HFFc6 (cell line): Measurements from ENCODE around the gene NINJ2. TPM values are rescaled to one million over a fixed set of nuclear protein-coding genes. Genes with fewer than 3 reads are reported as not detected.
A peak's percentile ranks its signal among the peaks of the same experiment; 100 is the strongest.
"Not testable (repeated sequence)": the region's sequence is repeated elsewhere in the genome, so short reads cannot be mapped to it uniquely, and the experiment has no call there.

Experiments
- DNase-seq: peaks from one replicate; pipeline ENCODE4 v3.0.0-alpha.2; 2018
- H3K27ac Mint-ChIP-seq: 2 replicates; pipeline ENCODE4 v1.8.0; 2020; ENCODE audit warnings: mild to moderate bottlenecking, mixed read lengths
- H3K27me3 Mint-ChIP-seq: 2 replicates; pipeline ENCODE4 v1.8.0; 2021; ENCODE audit warnings: mild to moderate bottlenecking, moderate library complexity, mixed read lengths; ENCODE audit not compliant: insufficient read depth
- H3K36me3 Mint-ChIP-seq: 2 replicates; pipeline ENCODE4 v1.8.0; 2021; ENCODE audit warnings: low read depth, mixed read lengths
- H3K4me1 Mint-ChIP-seq: 2 replicates; pipeline ENCODE4 v1.8.0; 2020; ENCODE audit warnings: low read depth, mixed read lengths
- H3K4me3 Mint-ChIP-seq: 2 replicates; pipeline ENCODE4 v1.8.0; 2020; ENCODE audit warnings: mild to moderate bottlenecking, moderate library complexity, mixed read lengths
- H3K9me3 Mint-ChIP-seq: 2 replicates; pipeline ENCODE4 v1.8.0; 2020; ENCODE audit warnings: mild to moderate bottlenecking, mixed read lengths
- total RNA-seq, 6 experiments: library from RNA; stranded (reverse); fragmentation: NEBNext Ultra II Directional; extraction: Animal tissue kit (Norgen Biotek cat#: 25700); gene quantifications; 2 replicates in 1 of 6; 3 replicates in 5 of 6; pipeline ENCODE4 v1.2.3, GENCODE V29; 2021
- TF ChIP-seq, protein P1 (sequence below): fragments of 200-600 bp; sonication (generic); IDR thresholded peaks from 2 replicates; pipeline ENCODE4 v1.5.0; 2021; ENCODE audit warnings: antibody characterized with exemption, mild to moderate bottlenecking

Gene NINJ2
- total RNA-seq, 6 experiments from 2014 or later: not detected

DNA sequence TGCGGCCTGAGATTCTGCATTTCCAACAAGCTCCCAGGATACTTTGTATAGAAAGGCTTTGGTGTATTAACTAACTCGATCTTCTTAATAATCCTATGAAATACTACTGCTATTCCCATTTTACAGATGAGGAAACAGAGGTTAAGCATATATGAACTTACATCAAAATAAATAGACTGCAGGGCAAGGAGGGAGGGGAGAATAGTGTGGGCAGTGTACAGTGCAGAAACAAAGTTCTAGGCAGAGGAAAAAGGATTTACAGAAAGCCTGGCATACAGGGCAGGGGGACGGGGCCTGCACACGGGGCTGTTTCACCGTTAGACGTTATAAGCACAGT, 19.0 kb downstream of the NINJ2 start:
- no peaks in the 10 kb centered on the region; the same call in 1 of the 2 replicates for H3K27me3 Mint-ChIP-seq
- H3K36me3 Mint-ChIP-seq: no peaks in the 10 kb centered on the region
- H3K27ac Mint-ChIP-seq: peak overlapping the region; percentile 89
- no peaks in the 10 kb centered on the region for H3K9me3 Mint-ChIP-seq
- peaks cover 33% of the 10 kb centered on the region for H3K4me1 Mint-ChIP-seq
- no peak overlapping the region; the same call in 1 of the 2 replicates for H3K4me3 Mint-ChIP-seq
- TF ChIP-seq, protein P1, sequence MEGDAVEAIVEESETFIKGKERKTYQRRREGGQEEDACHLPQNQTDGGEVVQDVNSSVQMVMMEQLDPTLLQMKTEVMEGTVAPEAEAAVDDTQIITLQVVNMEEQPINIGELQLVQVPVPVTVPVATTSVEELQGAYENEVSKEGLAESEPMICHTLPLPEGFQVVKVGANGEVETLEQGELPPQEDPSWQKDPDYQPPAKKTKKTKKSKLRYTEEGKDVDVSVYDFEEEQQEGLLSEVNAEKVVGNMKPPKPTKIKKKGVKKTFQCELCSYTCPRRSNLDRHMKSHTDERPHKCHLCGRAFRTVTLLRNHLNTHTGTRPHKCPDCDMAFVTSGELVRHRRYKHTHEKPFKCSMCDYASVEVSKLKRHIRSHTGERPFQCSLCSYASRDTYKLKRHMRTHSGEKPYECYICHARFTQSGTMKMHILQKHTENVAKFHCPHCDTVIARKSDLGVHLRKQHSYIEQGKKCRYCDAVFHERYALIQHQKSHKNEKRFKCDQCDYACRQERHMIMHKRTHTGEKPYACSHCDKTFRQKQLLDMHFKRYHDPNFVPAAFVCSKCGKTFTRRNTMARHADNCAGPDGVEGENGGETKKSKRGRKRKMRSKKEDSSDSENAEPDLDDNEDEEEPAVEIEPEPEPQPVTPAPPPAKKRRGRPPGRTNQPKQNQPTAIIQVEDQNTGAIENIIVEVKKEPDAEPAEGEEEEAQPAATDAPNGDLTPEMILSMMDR: no peak
- no peak for DNase-seq

DNA sequence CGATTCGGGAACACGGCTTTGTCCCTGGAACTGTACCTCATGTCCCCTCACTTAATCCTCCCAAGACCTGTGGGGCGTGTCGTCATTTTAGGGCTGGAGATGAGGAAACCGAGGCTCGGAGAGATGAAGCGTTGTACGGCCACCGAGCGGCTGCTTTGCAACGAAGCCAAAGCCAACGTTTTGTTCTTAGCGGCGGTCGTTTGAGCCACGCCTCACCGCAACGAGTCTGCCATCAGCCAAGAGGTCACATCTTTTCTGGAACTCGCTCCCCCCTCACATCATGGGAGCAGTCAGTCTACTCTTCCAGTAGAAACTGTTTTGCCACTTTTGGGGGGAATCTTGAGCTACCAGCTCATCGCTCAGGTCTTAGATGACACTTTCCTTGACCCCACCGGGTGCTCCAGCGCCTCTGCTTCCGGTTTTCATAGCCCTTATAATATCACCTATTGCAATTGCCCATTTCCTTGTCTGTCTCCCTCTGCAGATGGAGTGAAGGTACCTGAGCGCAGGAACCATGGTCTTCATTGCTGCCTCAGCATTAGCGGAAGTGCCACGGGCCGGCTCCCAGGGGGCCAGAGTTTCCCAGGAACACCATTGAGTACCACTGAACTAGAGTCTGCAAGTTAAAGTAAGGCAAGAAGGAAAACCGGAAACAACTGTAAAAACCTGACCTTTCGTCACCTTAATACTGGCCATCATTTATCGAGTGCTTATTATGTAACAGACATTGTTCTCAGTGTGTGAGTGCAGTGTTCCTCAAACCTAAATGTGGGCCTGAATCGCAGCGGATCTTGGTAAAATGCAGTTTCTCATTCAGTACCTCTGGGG, 19.6 kb downstream of the NINJ2 start:
- H3K9me3 Mint-ChIP-seq: no peaks in the 10 kb centered on the region
- H3K4me3 Mint-ChIP-seq: peak overlapping the region; percentile 60; the same call in 1 of the 2 replicates
- H3K4me1 Mint-ChIP-seq: peaks cover 33% of the 10 kb centered on the region
- TF ChIP-seq, protein P1: no peak
- H3K27me3 Mint-ChIP-seq: no peaks in the 10 kb centered on the region; the same call in 1 of the 2 replicates
- no peaks in the 10 kb centered on the region for H3K36me3 Mint-ChIP-seq
- DNase-seq: no peak
- peak overlapping the region; percentile 89 for H3K27ac Mint-ChIP-seq

DNA sequence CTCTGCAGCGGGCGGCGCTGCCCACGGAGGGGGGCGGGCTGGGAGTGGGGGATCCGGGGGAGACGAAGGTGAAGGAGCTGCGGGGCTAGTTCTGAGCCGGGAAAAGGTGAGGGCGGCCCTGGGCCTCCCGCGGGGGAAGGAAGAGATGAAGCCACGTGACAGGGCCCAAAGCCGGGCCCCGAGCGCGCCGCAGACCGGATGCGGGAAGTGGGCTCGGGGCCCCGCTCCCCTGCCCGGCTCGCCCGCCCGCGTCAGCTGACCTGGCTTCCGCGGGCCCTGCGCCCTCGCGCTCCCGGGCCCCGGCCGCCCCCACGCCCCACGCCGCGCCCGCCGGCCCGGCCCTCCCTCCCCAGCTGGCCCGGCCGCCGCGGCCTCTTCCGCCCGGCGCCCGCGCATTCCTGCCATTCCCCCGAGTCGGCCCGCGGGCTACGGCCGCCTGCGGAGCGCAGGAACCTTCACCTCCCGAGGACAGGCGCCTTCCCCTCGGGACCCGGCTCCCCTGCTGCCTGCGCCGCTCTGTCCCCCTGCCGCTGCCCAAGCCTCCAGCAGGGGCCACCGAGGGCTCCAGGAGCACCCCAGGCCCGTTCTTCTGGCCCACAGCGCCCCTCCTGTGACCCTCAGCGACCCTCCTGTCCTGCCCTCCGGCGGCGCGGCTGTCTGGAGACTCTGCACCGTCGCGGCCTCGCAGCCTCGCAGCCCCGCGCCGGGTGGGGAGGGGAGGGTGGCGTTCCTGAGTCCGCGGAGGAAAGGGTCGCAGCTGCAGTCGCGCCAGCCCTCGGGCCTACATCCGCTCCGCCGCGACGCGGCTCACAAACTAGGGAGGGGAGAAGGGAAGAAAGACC, 20.4 kb downstream of the NINJ2 start:
- Mint-ChIP-seq H3K4me1 (peaks cover 33% of the 10 kb centered on the region), H3K4me3 (peak overlapping the region; percentile 60), H3K27ac (peak overlapping the region; percentile 89), H3K27me3 (no peaks in the 10 kb centered on the region; the same call in 1 of the 2 replicates), H3K36me3 (no peaks in the 10 kb centered on the region), H3K9me3 (no peaks in the 10 kb centered on the region)
- DNase-seq: peak; percentile 13
- TF ChIP-seq, protein P1: peak; percentile 55

DNA sequence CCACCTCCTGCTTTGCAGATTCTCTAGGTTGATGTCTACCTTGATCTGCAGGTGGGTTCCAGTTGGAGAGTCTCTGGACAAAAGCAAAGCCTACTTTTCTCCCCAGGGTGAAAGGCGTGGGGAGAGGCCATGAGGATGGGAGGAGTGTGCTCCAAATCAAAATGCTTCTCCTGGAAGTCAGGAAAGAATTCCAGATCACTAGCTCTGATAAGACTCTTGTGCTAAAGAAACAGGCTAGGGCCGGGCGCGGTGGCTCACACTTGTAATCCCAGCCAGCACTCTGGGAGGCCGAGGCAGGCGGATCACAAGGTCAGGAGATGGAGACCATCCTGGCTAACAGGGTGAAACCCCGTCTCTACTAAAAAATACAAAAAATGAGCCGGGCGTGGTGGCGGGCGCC, 21.9 kb downstream of the NINJ2 start:
- H3K36me3 Mint-ChIP-seq, H3K27ac Mint-ChIP-seq, H3K4me3 Mint-ChIP-seq, DNase-seq, H3K27me3 Mint-ChIP-seq, H3K9me3 Mint-ChIP-seq: not testable (repeated sequence)
- H3K4me1 Mint-ChIP-seq: peaks cover 30% of the 10 kb centered on the region

DNA sequence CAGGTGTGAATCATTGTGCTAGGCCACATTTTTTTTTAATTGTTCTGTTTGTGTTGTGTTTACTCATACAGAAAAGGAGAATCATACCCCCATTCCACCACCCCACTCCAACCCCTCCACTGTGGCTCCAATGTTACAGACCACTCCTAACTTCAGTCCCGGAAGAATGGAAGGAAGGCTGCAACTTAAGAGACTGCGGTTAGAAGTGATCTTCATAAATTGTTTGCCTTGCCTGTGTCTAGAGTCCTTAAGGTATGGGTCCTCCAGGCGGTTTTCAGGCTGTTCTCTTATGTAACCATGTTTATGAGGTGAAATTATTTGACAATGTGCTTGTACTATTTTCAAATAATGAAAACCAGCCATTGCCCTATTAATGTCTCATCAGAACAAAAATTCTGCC, 22.5 kb downstream of the NINJ2 start:
- Mint-ChIP-seq H3K4me1 (peaks cover 25% of the 10 kb centered on the region), H3K36me3 (no peaks in the 10 kb centered on the region), H3K9me3 (no peaks in the 10 kb centered on the region), H3K4me3 (no peak overlapping the region), H3K27ac (no peak overlapping the region), H3K27me3 (no peaks in the 10 kb centered on the region; the same call in 1 of the 2 replicates)
- TF ChIP-seq, protein P1: no peak
- no peak for DNase-seq

DNA sequence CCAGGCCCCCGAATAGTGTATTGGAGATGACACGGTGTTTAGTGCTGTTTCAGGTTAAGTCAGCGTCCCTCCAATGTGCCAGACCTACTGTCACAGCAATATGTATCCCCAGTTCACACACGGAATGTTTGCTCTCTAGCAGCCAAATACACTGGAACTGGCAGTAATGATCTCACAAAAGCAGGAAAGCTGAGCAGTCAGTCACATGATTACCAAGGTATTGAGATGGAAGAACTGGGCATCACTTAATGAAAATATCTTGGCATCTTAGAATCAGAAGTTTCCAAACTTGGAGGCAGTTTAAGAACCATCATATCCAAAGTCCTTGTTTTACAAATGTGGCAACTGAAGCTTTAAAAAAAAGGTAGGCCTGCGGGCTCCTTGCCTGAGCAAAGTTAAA, 23.3 kb downstream of the NINJ2 start:
- Mint-ChIP-seq H3K4me3 (no peak overlapping the region), H3K27ac (no peak overlapping the region), H3K4me1 (peaks cover 17% of the 10 kb centered on the region), H3K36me3 (no peaks in the 10 kb centered on the region), H3K27me3 (no peaks in the 10 kb centered on the region; the same call in 1 of the 2 replicates), H3K9me3 (no peaks in the 10 kb centered on the region)
- DNase-seq: no peak
- TF ChIP-seq, protein P1: no peak
